ENCODE results near the gene E2F2.

The E2F2 gene

GRCh38 chr1:23460519-23460918 is 70.5 kb downstream of the E2F2 start:
- TF ChIP-seq EZH2phosphoT487 (IDR thresholded peaks at IDR 0.05; ENCODE audit: borderline replicate concordance) (no peak), CTCF (conservative IDR thresholded peaks at IDR 0.05; ENCODE audit: low read length) (no peak)
- Histone ChIP-seq H3K9me3 (ENCODE audit: insufficient read depth, low read depth, low read length) (no peaks in the 10 kb centered on the region), H3K9me2 (replicated peaks; ENCODE audit: low read depth, low read length) (no peaks in the 10 kb centered on the region), H3K9ac (ENCODE audit: low read depth, low read length, poor library complexity, severe bottlenecking) (no peak overlapping the region), H3K27me3 (ENCODE audit: insufficient read depth, low read length, poor library complexity, severe bottlenecking) (no peaks in the 10 kb centered on the region), H3K4me1 (ENCODE audit: insufficient read depth, low read length, poor library complexity, severe bottlenecking) (peaks cover 5% of the 10 kb centered on the region), H2AFZ (ENCODE audit: low read length) (no peak overlapping the region), H3K79me2 (ENCODE audit: insufficient read depth, low read length) (no peaks in the 10 kb centered on the region), H3F3A (ENCODE audit: low read depth) (no peaks in the 10 kb centered on the region), H3K36me3 (ENCODE audit: insufficient read depth, low read length) (no peaks in the 10 kb centered on the region), H3K4me3 (ENCODE audit: low read length, poor library complexity, severe bottlenecking) (no peak overlapping the region), H4K20me1 (ENCODE audit: insufficient read depth, low read length, poor library complexity, severe bottlenecking) (no peaks in the 10 kb centered on the region), H3K4me2 (ENCODE audit: low read depth, low read length, poor library complexity, severe bottlenecking) (no peak overlapping the region)

- H3F3A ChIP-seq (ENCODE audit: low read depth): no peaks in the 10 kb centered on the region
- H3K4me1 ChIP-seq (ENCODE audit: insufficient read depth, low read length, poor library complexity, severe bottlenecking): peaks cover 5% of the 10 kb centered on the region
- no peaks in the 10 kb centered on the region for H4K20me1 ChIP-seq (ENCODE audit: insufficient read depth, low read length, poor library complexity, severe bottlenecking)
- no peak overlapping the region for H3K4me3 ChIP-seq (ENCODE audit: low read length, poor library complexity, severe bottlenecking)
- H2AFZ ChIP-seq (ENCODE audit: low read length): no peak overlapping the region
- H3K27me3 ChIP-seq (ENCODE audit: insufficient read depth, low read length, poor library complexity, severe bottlenecking): no peaks in the 10 kb centered on the region
- no peaks in the 10 kb centered on the region for H3K79me2 ChIP-seq (ENCODE audit: insufficient read depth, low read length)
- H3K36me3 ChIP-seq (ENCODE audit: insufficient read depth, low read length): no peaks in the 10 kb centered on the region
- no peak overlapping the region for H3K9ac ChIP-seq (ENCODE audit: low read depth, low read length, poor library complexity, severe bottlenecking)
- no peaks in the 10 kb centered on the region for H3K9me3 ChIP-seq (ENCODE audit: insufficient read depth, low read depth, low read length)
- no peaks in the 10 kb centered on the region for H3K9me2 ChIP-seq (replicated peaks; ENCODE audit: low read depth, low read length)
- H3K4me2 ChIP-seq (ENCODE audit: low read depth, low read length, poor library complexity, severe bottlenecking): no peak overlapping the region
- TF ChIP-seq CTCF (conservative IDR thresholded peaks at IDR 0.05; ENCODE audit: low read length): no peak
- no peak for TF ChIP-seq EZH2phosphoT487 (IDR thresholded peaks at IDR 0.05; ENCODE audit: borderline replicate concordance)
Observed at GRCh38 chr1:23459338-23459757, 71.7 kb downstream of the E2F2 start.
